ENCODE results near the gene TCF7L2.

TCF7L2 gene

DNA sequence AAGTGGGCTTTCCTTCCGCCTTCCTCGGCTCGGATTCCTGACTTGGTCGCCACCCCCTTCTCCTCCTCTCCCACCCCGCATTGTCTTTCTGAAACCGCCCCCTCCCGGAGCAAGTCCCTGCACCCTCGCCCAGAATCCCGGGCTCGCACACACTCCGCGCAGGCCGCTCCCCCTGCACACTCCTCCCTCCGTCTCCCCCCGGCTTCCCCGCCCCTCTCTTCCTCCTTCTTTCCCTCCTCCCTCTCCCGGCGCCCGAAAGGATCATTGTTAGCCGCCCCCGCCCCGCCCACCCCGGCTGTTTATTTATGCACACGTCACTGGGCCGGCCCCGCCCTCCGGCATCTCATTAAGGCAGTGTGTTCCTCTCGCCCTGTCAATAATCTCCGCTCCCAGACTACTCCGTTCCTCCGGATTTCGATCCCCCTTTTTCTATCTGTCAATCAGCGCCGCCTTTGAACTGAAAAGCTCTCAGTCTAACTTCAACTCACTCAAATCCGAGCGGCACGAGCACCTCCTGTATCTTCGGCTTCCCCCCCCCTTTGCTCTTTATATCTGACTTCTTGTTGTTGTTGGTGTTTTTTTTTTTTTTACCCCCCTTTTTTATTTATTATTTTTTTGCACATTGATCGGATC lies at the start of gene TCF7L2:
TSS of gene TCF7L2 (plus strand) at position 373 of the 633 bp plus-strand sequence. CDS start 510 bp downstream, outside the sequence.
- DNase-seq (ENCODE audit: low spot score): peak; percentile 89

DNA sequence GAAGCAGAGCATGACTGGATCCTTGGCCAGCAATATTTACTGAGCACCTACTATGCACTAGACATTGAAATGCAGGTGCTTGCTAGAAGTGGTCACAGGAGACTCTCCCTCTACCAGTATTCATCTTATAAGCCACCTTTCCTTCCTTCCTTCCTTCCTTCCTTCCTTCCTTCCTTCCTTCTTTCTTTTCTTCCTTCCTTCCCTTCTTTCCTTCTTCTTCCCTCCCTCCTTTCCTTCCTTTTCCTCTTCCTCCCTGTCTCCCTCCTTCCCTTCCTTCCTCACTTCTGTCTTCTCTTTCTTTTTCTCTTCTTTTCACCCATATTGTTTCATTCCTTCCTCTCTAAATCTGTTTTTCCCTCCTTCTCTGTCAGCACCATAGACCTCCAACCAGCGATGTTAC lies 47.3 kb upstream of the TCF7L2 start:
- no peak for DNase-seq (ENCODE audit: low spot score)

DNA sequence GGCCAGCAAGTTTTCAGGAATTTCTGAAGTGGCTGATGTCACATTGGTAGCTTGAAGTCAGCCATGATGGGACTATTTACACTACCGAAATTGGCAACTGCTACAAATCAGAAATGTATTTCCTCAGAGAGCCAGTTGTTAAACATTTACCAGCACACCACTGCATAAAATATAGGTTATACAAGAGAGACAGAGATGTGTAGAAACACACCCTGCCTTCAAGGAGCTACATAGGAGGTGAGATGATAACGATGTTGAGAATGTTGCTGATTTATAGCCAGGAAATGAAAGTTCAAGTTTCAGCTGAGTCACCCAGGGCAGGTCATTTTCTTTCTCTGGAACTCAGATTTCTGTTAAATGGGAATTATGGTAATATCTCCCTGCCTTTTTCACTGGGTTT lies 46.0 kb upstream of the TCF7L2 start:
- no peak for DNase-seq (ENCODE audit: low spot score)

GRCh38 chr10:112906945-112907344 lies 43.1 kb upstream of the TCF7L2 start:
- no peak for DNase-seq (ENCODE audit: low spot score)

- DNase-seq (ENCODE audit: low spot score): no peak
These were observed 42.2 kb upstream of the TCF7L2 start for GRCh38 chr10:112907893-112908292.

DNA sequence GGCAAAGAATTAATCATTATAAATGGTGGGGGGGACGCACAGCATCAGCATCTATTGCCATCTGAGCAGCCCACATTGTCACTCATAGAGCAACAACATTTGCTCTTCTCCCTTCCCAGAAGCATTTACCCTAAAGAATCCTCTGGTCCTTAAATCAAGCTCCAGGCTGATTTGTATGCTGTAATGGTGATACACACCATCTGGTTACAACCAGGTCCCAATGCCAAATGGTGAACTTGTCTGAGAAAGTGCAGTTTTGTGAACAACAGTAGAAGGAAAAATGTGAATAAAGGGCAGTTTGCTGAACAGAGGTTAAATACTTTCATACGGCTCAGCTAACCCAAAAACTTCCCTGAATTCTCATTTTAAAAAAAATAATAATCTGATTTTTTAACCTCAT lies 38.8 kb upstream of the TCF7L2 start:
- no peak for DNase-seq (ENCODE audit: low spot score)

DNA sequence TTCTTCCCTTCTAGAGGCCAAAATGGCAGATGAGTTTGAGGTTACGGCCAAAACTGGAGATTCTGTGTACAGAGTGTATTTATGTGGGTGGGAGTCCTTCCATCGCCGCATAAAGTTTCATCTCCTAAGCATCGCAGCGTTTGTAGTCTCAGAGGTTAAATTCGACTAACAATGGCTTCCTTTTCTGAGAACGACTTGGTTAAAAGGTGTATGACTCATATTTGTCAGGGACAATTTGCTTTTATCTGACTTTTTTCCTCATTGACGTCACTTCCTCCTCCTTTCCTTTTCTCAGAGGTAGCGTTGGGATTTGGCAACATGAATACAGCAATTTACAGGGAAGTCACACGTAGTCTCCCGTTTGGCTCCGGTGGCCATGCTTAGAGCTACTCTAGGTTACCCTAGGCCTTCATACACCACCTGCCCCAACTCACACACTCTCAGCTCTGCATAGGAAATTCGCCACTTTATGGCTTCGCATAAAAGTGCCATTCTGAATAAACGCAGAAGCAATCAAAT lies 37.6 kb upstream of the TCF7L2 start:
- DNase-seq (ENCODE audit: low spot score): no peak

DNA sequence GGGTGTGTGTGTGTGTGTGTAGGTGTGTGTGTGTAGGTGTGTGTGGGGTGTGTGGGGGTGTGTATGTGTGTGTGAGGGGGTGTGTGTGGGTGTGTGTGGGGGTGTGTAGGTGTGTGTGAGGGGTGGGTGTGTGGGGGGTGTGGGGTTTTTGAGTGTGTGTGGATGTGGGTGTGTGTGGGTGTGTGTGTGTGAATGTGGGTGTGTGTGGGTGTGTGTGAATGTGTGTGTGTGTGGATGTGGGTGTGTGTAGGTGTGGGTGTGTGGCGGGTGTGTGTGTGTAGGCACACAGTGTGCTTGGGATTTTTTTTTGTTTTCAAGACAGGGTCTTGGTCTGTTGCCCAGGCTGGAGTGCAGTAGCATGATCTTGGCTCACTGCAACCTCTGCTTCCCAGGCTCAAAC lies 36.8 kb upstream of the TCF7L2 start:
- no peak for DNase-seq (ENCODE audit: low spot score)

DNA sequence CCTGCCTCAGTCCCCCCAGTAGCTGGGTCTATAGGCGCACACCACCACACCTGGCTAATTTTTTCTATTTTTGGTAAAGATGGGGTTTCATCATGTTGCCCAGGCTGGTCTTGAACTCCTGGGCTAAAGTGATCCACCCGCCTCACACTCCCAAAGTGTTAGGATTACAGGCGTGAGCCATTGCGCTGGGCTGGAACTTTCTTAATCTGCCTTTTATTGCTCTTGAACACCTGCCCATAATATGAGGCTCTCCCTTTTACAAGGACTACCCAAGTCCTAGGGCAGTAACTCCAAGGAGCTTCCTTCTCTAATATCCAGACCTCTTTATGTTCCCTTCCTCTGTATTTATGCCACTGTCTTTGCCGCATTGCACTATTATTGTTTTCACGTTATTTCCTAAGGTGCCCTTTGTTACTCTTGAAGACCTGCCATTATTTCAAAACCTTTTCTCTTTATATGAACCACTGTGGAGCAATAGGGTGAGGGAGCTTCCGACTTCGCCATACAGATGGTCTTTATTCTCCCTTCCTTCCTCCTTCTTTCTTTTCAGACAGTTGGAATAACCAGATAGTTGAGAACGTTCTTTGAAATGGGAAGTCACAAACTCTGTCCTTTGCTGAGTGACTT lies 36.3 kb upstream of the TCF7L2 start:
- DNase-seq (ENCODE audit: low spot score): no peak

DNA sequence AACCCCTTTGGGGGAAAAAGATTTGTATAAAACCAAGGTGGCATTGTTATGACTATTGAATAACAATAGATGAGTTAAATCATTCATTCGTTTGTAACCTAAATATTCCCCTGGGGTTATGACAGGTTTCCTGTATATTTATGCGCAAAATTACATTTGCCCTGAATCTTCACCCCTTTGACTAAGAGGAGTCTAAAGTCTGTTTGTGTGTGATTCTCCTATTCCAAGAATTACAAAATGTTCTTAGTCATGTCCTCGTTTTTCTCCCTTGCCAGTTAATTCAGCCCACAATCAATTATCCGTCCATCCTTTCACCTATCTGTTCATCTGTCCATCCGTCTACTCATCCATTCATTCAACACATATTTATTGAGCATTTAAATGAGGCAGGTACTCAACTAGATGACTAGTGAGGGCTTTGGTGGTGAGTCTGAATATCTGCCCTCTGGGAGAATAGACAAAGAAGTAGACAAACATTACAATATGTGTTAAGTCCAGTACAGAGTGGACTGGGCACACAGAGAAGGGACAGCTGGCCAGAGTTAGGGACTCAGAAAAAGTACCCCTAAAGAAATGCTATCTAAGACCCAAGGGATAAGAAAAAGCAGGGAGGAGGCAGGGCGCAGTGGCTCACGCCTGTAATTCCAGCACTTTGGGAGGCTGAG lies 35.6 kb upstream of the TCF7L2 start:
- DNase-seq (ENCODE audit: low spot score): no peak

DNA sequence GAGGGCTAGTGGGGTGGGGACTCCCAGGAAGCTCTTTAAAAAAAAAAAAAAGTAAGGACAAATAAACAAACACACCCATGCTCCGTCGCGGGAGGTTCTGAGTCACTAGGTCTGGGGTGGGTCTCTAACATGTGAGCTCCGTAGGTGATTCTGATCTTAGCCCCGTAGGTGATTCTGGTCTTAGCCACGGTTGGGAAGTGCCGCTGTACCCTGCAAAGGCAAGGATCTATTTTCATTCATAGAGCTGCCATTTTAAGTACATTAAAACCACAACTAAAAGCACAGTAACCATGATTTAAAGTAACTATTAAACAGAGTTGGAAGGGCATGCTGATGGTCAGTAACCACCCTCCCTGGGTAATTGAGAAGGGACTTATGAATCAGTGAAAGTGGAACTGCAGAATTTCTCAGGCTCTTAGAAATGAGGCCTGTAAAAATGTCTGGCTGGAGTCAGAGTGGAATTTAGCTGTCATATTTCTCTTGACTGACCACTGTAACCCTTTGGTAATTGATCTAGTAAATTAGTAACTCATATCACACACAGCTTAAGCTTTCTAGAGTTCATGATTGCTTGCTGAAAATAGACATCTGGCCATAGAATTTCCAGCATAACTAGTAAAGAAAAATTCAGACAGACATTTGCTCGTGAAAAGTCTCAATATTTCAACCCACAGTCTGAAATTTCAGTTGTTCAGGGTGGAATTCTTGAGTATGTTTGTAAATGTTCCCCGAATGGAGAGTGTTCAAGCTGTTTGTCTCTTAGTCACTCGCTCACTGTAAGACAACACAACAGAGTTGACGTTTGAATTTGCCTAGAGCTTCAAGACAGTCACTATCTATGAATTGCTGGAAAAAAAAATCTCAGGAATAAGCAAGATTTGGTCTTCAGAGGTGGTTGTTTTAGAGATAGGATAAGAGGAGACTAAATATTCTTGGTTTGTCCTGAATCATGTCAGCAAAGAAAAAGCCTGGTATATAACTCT lies 34.2 kb upstream of the TCF7L2 start:
- no peak for DNase-seq (ENCODE audit: low spot score)

DNA sequence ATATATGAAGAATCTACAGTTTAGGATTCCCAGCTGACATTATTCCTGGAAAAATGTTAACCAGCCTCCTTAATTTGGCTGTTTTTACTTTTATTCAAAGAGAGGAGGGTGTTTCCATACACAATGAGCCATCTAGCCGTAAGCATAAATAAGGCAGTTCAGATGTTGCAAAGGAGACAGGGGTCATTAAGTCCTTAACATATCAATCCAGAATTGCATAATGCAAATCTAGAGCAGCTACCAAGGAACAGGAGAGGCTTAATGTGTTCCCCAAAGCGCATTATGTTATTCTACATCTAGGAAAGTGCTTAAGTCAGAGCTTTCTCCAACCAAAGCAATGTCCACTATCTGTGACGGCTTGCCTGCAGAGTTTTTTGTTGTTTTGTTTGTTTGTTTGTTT lies 32.4 kb upstream of the TCF7L2 start:
- DNase-seq (ENCODE audit: low spot score): no peak

GRCh38 chr10:112918771-112919170 lies 31.3 kb upstream of the TCF7L2 start:
- DNase-seq (ENCODE audit: low spot score): no peak

DNA sequence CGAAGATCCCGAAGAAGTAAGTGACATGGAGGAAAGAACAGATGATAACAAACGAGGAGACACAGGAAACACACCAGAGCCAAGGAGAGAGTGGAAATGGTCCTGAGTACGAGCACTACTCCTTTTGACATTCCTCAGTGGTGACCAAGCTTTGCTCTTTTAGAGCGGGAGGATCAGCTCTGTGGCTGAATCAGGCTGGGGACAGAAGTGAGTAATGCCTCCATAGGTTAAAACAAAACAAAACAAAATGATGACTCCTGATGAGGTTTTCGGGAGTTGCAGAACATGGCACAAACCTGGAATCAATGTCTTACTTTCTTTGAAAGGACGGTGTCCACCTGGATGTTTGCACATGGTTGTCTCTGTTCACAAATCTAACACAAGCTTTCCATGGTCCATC lies 30.3 kb upstream of the TCF7L2 start:
- DNase-seq (ENCODE audit: low spot score): peak; percentile 71

- no peak for DNase-seq (ENCODE audit: low spot score)
These were observed 22.9 kb upstream of the TCF7L2 start for GRCh38 chr10:112926906-112927688.

DNA sequence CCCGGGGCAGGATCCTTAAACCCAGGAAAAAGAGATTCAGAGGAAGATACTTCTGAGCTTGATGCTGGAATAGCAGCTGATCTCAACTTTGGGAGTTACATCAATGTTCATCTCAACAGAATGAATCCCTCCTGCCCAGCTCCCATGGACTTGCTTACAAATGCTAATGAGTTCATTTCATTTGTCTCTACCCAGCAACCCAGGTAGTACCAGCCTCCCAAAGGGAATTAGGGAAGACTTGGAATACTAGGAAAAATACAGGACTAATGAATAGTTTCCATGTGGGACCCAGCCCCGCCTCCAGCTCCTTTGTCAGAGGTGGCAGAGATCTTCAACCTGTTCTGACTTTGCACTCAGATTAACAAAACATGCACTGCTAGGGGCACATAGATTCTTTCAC lies 22.1 kb upstream of the TCF7L2 start:
- DNase-seq (ENCODE audit: low spot score): no peak

DNA sequence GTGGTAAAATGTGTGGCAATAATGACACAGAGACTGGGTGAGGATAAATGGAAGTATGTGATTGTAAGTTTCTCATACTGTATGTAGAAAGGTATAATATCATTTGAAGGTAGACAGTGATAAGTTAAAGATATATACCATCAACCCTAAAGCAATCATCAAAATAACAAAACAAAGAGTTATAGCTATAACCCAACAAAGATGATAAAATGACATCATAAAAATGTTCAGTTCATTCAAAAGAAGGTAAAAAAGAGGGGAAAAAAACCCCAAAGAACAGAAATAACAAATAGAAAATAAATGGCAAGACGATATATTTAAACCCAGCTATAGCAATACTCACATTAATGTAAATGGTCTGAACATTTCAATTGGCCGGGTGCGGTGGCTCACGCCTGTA lies 17.4 kb upstream of the TCF7L2 start:
- no peak for DNase-seq (ENCODE audit: low spot score)

DNA sequence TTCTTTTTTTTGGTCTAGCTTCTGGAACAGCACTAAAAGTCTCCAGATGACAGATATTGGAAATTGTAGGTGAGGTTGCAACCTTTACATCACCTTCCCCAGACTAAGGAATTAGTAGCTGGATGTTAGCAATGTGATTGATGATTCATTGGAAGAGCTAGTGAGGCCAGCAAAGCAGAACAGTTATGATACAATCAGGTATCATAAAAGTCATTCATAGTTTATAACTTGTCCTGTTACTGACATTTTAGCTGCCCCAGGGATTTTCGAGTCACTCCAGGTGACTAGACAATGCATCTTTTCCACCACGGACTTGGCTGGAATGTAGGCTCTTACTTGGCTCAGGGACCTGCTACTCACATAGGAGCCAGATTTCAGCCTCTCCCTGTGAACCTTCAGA lies 15.9 kb upstream of the TCF7L2 start:
- DNase-seq (ENCODE audit: low spot score): no peak

- DNase-seq (ENCODE audit: low spot score): no peak
These were observed 11.1 kb upstream of the TCF7L2 start for GRCh38 chr10:112938808-112939482.

GRCh38 chr10:112945811-112946210 lies 4.2 kb upstream of the TCF7L2 start:
- no peak for DNase-seq (ENCODE audit: low spot score)

DNA sequence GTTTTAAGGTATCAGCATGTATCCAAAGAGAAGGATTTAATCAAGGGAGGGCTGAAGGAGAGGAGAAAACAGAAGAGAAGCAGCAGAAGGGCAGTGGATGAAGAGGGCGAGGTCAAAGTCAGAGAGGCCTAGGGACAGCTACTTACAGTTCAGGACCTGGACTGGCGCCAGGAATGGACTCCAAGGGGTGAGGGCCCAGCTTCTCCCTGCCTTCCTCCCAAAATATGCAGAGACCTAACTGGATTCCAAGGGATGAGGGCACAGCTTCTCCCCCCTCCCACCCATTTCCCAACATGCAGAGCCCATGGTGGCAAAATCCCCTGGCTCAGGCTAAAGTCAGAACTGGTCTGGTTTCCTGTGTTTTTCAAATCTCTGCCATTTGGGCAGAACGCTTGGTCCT lies 3.4 kb upstream of the TCF7L2 start:
- DNase-seq (ENCODE audit: low spot score): no peak
